Activated effector memory CD4-positive, alpha-beta T cell treated with Interleukin-2 at 50 U/mL for 16 hours (primary cell): Measurements from ENCODE around the gene AUH.
"Not testable (repeated sequence)": the region's sequence is repeated elsewhere in the genome, so short reads cannot be mapped to it uniquely, and the experiment has no call there.

Source experiments
- DNase-seq: peaks from one replicate; pipeline ENCODE4 v3.0.0-alpha.2; 2020

Gene AUH

DNA sequence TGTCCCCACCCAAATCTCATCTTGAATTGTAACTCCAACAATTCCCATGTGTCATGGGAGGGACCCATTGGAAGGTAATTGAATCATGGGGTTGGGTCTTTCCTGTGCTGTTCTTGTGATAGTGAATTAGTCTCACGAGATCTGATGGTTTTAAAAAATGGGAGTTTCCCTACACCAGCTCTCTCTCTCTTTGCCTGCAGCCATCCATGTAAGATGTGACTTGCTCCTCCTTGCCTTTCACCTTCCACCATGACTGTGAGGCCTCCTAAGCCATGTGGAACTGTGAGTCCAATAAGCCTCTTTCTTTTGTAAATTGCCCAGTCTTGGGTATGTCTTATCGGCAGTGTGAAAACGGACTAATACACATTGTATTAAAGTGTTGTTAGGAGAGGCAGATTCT, 16.3 kb upstream of the AUH start:
- DNase-seq: not testable (repeated sequence)

GRCh38 chr9:91376239-91376638, 14.5 kb upstream of the AUH start:
- no peak for DNase-seq

DNA sequence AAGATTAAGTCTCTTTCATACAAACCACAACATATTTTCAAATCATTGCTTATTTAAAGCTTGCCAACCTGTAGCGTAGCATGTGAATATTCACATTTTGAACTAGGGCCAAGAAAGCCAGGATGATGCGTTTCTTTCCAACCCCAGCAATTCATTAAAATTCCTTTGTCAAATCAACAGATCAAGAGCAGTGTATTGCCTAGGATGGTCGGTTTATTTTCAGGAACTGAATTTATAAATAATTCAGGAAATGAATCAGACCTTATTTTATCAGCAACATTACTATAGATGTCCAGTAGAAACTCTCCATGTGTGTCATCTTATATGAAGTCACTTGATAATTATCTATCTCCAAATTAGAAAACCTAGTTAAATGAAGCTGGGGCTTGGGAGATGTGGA, 13.2 kb upstream of the AUH start:
- DNase-seq: no peak

- no peak for DNase-seq
These were observed 10.2 kb upstream of the AUH start for GRCh38 chr9:91371894-91372293.

- not testable (repeated sequence) for DNase-seq
These were observed 8.3 kb upstream of the AUH start for GRCh38 chr9:91370006-91370405.

- DNase-seq: no peak
These were observed 3.0 kb upstream of the AUH start for GRCh38 chr9:91364702-91365101.

DNA sequence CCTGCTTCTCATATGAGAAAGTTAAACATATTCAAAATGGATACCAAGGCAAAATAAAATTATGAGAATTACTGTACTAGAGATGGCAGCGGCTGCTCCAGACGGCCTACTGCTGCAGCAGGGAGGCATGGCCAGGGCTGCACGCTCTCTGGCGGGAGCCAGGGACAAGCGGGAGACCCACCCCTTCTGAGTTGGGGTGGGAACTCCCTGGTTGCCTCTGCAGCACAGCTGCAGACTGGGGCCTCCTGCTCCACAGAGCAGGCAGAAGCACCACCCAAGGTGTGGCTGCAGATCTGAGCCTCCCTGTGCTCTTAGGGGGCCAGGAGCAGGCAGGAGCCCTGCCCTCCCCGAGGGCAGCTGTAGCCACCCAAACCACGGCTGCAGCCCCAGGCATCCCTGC, 2.3 kb upstream of the AUH start:
- DNase-seq: no peak

DNA sequence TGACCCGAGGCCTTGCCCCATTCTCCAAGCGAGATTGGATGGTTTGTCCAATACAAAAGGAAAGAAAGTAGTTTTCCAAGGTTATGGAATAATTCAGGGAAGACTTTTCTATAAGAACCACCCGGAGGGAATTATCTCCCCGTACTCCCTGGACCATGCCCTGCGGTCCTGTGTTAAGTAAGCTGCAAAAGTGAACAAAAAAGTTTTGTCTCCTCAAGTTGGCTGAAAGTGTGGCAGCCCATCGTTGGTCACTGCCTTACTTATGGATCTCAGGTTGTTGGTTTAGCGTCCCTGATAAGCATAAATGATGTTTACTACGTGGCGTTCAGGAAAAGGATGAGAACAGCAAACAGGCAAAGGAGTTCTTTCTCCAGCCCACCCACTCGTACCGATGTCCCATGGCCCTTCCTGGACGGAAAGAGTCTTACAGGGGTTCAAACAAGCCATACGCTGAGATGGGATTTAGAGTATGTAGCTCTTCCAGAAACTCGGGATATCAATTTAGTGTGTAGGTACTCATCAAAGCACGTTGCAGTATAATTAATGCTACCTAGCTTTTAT, 413 bp upstream of the AUH start:
- DNase-seq: no peak

GRCh38 chr9:91360551-91361290, 997 bp downstream of the AUH start:
- DNase-seq: no peak

DNA sequence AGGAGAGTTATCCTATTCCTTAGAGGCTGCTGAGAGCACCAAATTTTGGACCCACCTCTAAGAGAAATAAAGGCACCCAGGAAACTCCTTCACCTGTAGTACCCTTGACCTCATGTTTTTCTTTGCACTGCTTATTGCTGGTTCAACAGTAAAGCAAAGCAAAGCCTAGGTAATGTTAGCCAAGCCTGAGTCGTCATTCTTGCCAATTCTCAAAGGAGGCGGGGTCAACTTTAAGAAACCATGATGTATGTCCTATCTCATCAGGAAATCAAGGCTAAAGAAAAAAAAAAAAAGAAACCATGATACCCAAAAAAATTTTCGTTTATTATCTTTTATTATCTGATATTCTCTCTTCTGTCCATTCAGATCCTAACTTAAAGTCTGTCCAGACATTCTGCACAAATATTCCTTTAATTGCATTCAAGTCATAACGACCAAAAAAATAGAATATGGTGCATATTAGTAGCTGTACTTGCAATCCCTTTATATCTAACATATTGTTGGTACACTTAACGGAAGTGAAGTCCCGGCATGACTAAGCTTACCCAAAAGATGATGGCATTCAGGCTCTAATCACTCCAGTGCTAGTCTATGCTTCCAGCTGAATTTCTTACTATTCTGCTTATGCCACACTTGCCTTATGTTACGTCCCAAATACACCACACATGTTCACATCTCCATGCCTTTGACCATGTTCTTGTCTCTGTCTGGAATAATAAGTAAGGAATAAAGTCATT, 1.8 kb downstream of the AUH start:
- no peak for DNase-seq

DNA sequence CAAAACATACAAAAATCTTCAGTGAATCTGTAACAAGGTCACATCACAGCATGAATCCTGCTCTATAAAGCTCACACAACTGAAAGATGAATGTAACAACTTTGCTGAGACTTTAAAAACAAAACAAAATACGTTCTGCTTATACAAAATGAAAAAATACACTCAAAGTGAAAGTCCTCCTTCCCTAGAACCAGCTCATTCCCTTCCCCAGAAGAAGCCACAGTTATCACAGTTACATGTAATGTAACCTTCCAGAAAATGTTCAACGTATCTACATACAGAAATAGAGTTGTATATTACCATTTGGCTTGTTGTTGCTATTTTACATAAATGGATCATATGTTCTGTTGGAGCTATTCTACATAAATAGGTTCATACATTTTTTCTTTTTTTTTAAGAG, 2.6 kb downstream of the AUH start:
- DNase-seq: no peak

- no peak for DNase-seq
These were observed 6.8 kb downstream of the AUH start for GRCh38 chr9:91354881-91355280.

DNA sequence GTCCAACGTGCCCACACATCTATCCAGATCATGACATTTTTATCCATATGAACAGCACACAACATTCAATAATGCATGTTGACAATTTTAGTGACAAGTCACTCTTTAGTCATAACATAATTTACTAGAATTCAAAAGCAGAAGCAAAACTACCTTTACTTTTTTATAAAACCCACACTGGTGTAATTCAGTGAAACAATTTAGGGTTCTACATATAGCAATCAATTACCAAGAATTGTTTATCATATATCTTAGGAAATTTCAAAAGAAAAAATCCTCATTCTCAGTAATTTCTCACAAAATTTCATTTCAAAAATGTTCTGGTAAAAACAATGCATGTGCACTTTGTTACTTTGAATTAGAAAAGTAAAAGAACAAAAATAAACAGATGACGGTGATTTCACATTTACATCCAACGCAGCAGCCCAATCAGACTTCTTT, 12.6 kb downstream of the AUH start:
- no peak for DNase-seq

DNA sequence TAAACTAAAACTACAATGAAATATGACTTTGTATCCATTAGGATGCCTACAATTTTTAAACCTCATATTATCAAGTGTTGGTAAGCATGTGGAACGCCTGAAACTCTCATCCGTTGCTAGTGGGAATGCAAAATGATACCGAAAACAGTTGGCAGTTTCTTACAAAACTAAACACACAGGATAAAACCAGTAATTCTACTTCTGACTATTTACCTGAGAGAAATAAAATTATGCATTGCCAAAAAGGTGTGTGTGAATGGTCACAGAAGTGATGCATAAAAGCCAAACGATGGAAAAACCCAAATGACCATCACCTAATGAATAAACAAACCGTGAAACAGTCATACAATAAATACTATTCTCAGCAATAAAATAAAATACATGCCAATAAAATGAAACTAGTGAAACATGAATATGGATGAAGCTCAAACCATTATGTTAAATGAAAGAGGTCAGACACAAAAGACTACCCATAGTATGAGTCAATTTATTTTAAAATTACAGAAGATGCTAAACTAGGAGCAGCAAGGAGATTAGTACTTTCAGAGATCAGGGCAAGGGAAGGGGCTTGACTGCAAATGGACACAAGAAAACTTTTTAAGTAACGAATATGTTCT, 13.4 kb downstream of the AUH start:
- DNase-seq: no peak

DNA sequence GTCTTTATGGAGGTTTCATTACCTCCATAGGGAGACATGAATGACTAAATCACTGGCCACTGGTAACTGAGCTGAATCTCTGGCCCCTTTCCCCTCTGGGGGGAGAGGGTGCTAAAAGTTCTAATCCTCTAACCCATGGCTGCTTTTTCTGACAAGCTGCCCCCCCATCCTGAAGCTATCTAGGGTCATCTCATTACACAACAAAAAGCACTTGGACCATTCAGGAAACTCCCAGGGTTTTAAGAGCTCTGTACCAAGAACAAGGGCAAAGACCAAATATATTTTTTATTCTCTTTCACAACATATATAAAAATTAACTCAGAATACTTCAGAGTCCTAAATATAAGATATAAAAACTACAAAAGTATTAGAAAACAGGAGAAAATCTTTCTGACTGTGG, 14.3 kb downstream of the AUH start:
- no peak for DNase-seq

DNA sequence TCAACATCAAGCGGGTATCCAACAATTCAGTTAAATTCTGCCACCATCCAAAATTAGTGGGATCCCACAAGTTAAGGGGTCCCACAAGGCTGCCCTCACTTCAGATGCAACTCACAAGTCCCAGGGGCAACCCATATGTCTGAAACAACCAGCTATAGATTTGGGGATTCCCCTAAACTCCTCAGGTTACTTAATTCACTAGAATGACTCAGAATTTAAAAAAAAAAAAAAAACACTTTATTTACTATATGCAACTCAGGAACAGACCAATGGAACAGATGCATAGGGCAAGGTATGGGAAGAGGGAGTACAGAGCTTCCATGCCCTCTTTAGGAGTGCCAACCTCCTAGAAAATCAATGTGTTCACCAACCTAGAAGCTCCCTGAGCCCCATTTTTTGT, 15.1 kb downstream of the AUH start:
- DNase-seq: no peak

DNA sequence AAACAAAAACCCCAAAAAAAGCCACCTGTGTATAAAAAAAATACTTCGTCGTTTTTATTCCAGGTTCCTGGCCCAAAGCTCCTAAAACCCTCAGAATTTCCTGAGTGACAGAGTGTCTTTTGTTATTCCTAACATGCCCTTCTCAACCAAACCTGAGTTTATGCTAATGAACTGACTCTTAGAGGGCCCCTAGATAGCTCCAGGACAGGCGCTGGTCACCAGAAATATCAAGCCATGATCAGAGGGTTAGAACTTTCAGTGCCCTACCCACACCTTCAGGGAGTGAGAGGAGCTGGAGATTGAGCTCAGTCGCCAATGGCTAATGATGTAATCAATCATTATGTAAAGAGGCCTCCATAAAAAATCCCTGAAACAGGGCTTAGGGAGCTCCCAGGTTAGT, 15.7 kb downstream of the AUH start:
- no peak for DNase-seq

- DNase-seq: no peak
These were observed 19.1 kb downstream of the AUH start for GRCh38 chr9:91342575-91342974.

- DNase-seq: no peak
These were observed 20.0 kb downstream of the AUH start for GRCh38 chr9:91341749-91342148.

DNA sequence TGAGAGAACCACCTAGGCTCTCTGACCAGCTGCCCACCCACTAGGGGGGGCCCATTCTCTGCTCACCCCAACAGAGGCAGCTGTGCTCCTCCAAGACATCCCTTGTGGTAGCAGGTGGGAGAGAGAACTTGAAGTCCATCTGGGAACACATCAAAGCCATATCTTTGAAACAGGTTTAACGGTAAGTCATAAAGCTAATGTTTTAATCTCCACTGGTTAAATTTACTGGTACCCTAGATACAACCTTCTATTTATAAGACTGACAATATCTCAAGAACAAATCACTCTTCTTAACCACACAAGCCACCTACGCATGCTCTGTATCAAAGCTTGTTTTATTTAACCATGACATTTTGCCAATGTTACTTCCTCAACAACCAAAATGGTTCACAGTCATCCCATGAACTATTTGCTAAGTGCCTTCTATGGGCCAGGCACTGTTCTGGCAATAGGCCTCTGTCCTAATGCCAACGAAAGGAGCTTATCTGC, 20.4 kb downstream of the AUH start:
- no peak for DNase-seq

DNA sequence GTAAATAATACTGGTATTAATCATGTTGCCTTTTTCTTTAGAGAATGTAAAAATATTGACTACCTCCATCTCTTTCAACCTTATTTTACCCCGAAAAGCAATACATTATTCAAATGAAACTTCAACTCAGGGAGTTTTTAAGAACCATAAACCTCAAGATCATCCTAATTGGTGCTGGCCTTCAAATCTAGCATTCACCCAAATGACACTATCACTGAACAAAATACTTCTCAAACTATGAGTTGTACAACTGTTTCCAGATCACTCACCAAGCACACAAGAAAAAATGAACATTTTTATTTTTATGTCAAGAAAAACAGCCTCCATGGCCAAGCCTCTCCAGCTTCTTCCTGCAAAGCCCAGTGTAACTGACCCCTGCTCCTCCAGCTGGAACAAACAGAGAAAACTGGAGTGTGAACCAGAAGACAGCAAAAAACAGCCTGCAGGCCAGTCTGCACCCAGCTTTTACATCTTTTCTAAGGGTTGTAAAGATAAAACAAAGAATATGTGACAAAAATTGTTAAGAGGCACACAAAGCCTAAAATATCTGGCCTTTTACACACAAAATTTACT, 21.2 kb downstream of the AUH start:
- DNase-seq: no peak

- DNase-seq: no peak
These were observed 23.0 kb downstream of the AUH start for GRCh38 chr9:91338681-91339080.

GRCh38 chr9:91336786-91337185, 24.9 kb downstream of the AUH start:
- DNase-seq: no peak
